HG02852 (cell line): ENCODE measurements around the gene PGLYRP3.

Experiments used
- ATAC-seq: cut with Tn5 transposase; IDR thresholded peaks from one replicate; pipeline ENCODE4 v1.9.1; 2021; ENCODE audit warnings: mild to moderate bottlenecking, moderate library complexity; ENCODE audit not compliant: unreplicated experiment

PGLYRP3 gene

DNA sequence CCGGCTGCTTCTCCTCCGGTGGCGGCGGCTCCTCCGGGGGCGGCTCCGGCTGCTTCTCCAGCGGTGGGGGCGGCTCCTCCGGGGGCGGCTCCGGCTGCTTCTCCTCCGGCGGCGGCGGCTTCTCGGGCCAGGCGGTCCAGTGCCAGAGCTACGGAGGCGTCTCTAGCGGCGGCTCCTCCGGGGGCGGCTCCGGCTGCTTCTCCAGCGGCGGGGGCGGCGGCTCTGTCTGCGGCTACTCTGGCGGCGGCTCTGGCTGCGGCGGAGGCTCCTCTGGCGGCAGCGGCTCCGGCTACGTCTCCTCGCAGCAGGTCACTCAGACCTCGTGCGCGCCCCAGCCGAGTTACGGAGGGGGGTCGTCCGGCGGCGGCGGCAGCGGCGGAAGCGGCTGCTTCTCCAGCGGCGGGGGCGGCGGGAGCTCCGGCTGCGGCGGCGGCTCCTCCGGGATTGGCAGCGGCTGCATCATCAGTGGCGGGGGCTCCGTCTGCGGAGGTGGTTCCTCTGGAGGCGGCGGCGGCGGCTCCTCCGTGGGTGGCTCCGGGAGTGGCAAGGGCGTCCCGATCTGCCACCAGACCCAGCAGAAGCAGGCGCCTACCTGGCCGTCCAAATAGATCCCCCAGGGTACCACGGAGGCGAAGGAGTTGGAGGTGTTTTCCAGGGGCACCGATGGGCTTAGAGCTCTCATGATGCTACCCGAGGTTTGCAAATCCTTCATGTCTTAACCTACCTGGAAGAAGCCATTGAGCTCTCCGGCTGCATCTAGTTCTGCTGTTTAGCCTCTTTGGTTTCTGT is 51.3 kb downstream of the PGLYRP3 start:
- ATAC-seq: no peak

DNA sequence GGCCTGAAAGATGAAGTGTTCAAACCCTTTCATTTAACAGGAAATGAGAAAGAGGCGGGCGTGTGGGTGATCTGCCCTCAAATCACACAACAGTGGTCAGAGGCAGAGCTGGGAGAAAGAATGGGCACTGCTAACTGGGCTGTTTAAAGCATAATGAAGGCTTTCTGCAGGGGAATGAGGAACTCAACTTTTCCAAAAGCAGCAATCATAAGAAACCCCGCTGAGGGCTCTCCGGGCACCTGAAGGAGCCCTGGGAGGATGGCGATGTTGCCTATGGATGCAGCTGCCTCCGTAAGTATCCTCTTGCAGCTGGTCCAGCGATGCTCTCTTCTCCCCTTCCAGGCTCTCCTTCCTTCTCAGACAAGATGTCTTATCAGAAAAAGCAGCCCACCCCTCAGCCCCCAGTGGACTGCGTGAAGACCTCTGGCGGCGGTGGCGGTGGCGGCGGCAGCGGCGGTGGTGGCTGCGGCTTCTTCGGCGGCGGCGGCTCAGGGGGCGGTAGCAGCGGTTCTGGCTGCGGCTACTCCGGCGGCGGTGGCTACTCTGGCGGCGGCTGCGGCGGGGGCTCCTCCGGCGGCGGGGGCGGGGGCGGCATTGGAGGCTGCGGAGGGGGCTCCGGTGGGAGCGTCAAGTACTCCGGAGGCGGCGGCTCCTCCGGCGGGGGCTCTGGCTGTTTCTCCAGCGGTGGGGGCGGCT is 52.0 kb downstream of the PGLYRP3 start:
- no peak for ATAC-seq

DNA sequence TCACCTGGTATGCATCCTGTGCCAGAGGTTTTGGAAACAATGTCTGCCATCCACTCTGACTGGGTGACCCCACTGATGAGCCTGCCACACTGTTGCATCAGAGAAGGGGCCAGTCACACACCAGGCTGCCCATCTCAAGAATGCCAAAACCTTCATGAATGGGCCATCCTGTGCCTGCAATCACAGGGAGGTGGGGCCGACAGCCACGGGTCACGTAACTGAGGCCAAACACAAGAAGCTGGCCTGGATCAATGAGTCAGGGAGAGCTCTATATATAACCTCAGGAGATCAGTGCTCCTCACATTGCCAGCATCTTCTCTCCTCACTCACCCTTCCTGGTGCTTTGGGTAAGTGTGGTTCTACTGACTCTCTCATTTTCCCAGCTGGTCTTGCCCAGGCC is 53.4 kb downstream of the PGLYRP3 start, which contains the start of gene LORICRIN:
TSS of gene LORICRIN (plus strand) at position 301 of the 400 bp plus-strand sequence. CDS start 1,263 bp downstream, outside the sequence.
- ATAC-seq: no peak

GRCh38 chr1:153253693-153254092 is 59.1 kb downstream of the PGLYRP3 start:
- no peak for ATAC-seq

- ATAC-seq: no peak
Observed at GRCh38 chr1:153253076-153253475, 59.7 kb downstream of the PGLYRP3 start.

GRCh38 chr1:153251988-153252387 is 60.8 kb downstream of the PGLYRP3 start:
- no peak for ATAC-seq

DNA sequence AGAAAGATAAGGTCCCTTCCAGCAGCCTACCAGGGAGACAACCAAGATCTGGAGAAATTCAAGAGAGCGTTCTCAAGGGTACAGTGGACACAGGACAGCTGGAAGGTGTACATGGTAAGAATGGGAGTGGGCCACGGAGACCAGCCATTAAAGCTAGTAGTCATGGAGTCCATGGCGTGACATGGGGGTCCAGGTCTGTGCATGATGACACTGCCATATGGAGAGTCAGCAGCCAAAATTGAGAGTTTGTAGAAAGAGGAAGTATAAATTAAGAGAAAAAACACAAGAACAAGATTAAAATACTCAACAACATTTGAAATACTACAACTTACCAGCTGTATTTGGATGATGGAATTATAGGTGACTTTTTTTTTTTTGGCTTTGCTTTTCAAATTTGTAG is 61.2 kb downstream of the PGLYRP3 start:
- no peak for ATAC-seq

- ATAC-seq: no peak
Observed at GRCh38 chr1:153251087-153251486, 61.7 kb downstream of the PGLYRP3 start.

- ATAC-seq: no peak
Observed at GRCh38 chr1:153250166-153250565, 62.6 kb downstream of the PGLYRP3 start.

DNA sequence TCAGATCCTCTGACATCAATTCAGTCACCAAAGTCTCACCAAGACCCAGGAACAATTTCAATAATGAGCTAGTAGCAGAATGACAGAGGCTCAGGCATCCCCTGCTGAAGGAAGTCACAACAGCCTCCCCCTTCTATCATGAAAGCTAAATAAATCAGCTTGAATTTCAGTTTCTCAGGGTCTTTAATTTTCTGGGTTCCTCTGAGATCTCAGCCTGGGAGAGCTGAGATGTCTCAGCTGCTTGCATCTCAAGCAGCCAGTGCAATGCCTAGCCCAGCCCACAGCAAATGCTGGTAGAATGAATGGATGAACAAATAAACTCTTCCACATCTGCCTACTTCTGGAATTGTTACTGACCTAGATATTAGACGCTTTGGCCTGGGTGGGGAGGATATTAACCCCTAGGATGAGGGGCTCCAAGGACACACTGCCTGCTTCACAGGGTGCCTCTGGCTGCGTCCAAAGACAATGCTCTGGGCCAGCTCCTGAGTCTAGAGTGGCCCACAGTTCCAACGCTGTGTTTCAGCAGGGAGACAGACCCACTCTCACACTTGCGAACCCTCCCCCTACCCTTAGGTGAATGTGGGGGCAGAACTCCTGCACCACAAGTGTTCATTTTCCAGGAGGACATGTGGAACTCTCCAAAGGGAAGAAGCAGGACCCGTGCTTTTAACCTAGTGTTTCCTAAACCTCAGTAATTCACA is 64.4 kb downstream of the PGLYRP3 start:
- no peak for ATAC-seq
